ENCODE measurements around the gene USP16. TPM values are rescaled to one million over a fixed set of nuclear protein-coding genes. Genes with fewer than 3 reads are reported as not detected.
"Not testable (repeated sequence)": the region's sequence is repeated elsewhere in the genome, so short reads cannot be mapped to it uniquely, and the experiment has no call there.

USP16 gene
- polyA plus RNA-seq (2012; ENCODE audit: low read depth, missing spikeins) = 24.4 TPM

- TF ChIP-seq POLR2A (IDR thresholded peaks at IDR 0.05; ENCODE audit: low read depth, low read length) (peak; percentile 92), SPI1 (IDR thresholded peaks at IDR 0.05; ENCODE audit: low read depth, low read length) (peak; percentile 52), POLR2AphosphoS5 (IDR thresholded peaks at IDR 0.05; ENCODE audit: low read depth, low read length) (peak; percentile 96), POU2F2 (IDR thresholded peaks at IDR 0.05; ENCODE audit: low read depth, low read length) (peak; percentile 45; the same call in 1 of the 2 replicates), TAF1 (IDR thresholded peaks at IDR 0.05; ENCODE audit: low read depth, low read length) (peak; percentile 68; the same call in 1 of the 2 replicates), PAX5 (IDR thresholded peaks at IDR 0.05; ENCODE audit: insufficient read depth, low read length, severe bottlenecking) (no peak)
Observed at GRCh38 chr21:29024474-29025327, at the start of gene USP16. Gene USP16, plus strand, starts transcription at chr21:29024668. Its CDS starts 3,246 bp downstream, at chr21:29027914.

DNA sequence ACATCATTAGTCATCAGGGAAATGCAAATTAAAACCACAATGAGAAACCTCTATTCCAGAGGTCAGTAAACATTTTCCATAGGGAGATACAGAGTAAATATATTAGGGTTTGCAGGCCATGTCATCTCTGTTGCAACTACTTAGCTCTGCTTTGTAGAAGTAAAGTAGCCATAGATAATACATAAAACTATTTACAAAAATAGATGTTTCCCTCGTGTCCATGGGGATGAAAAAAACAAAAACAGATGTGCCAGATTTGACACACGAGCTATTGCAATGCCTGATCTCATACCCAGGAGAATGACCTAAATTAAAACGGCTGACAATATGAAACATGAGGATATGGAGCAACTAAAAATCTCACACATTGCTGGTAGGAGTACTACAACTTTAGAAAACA, 49.1 kb upstream of the USP16 start:
- no peak for FAIRE-seq

More at GRCh38 chr21:29024474-29025327, at the start of gene USP16:
- DNase-seq (ENCODE audit: insufficient read length, low spot score) = peak; percentile 85
- peak; percentile 97 for FAIRE-seq

GRCh38 chr21:28979092-28979491, 45.4 kb upstream of the USP16 start:
- DNase-seq (ENCODE audit: insufficient read length, low spot score) (no peak), FAIRE-seq (peak; percentile 76)
- no peak for TF ChIP-seq SPI1 (IDR thresholded peaks at IDR 0.05; ENCODE audit: low read depth, low read length)

More for the DNA sequence above, 49.1 kb upstream of the USP16 start:
- no peak for TF ChIP-seq POLR2AphosphoS5 (IDR thresholded peaks at IDR 0.05; ENCODE audit: low read depth, low read length)
- TF ChIP-seq SPI1 (IDR thresholded peaks at IDR 0.05; ENCODE audit: low read depth, low read length) = no peak
- TF ChIP-seq TAF1 (IDR thresholded peaks at IDR 0.05; ENCODE audit: low read depth, low read length) = no peak
- TF ChIP-seq POLR2A (IDR thresholded peaks at IDR 0.05; ENCODE audit: low read depth, low read length) = no peak
- TF ChIP-seq POU2F2 (IDR thresholded peaks at IDR 0.05; ENCODE audit: low read depth, low read length) = no peak
- TF ChIP-seq PAX5 (IDR thresholded peaks at IDR 0.05; ENCODE audit: insufficient read depth, low read length, severe bottlenecking) = no peak
- DNase-seq (ENCODE audit: insufficient read length, low spot score) = no peak

GRCh38 chr21:28982637-28983036, 41.8 kb upstream of the USP16 start:
- DNase-seq (ENCODE audit: insufficient read length, low spot score) (no peak), FAIRE-seq (peak; percentile 28)
- TF ChIP-seq TAF1 (IDR thresholded peaks at IDR 0.05; ENCODE audit: low read depth, low read length) = no peak
- TF ChIP-seq POLR2AphosphoS5 (IDR thresholded peaks at IDR 0.05; ENCODE audit: low read depth, low read length) = no peak
- TF ChIP-seq POU2F2 (IDR thresholded peaks at IDR 0.05; ENCODE audit: low read depth, low read length) = no peak
- TF ChIP-seq SPI1 (IDR thresholded peaks at IDR 0.05; ENCODE audit: low read depth, low read length) = no peak
- no peak for TF ChIP-seq POLR2A (IDR thresholded peaks at IDR 0.05; ENCODE audit: low read depth, low read length)
- no peak for TF ChIP-seq PAX5 (IDR thresholded peaks at IDR 0.05; ENCODE audit: insufficient read depth, low read length, severe bottlenecking)

DNA sequence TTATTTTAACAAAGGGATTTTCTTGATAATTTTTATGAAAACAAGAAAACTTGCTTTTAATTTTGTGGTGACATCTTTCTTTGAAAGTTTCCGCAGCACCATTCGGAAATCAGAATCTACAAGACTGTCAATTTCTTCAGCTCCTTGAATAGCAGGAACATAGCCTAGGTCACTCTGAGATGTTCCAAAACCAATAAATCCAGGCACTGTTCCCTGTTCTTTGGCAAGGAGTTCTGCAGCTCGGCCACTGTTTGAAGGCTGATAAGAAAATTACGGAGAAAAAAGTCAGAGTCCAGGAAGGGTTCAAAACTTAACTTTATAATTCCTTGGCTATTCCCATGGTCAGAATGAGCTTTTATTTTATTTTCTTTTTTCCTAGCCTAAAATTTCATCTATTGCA, 37.8 kb upstream of the USP16 start:
- no peak for DNase-seq (ENCODE audit: insufficient read length, low spot score)
- no peak for FAIRE-seq
- TF ChIP-seq SPI1 (IDR thresholded peaks at IDR 0.05; ENCODE audit: low read depth, low read length) (no peak), POU2F2 (IDR thresholded peaks at IDR 0.05; ENCODE audit: low read depth, low read length) (no peak), TAF1 (IDR thresholded peaks at IDR 0.05; ENCODE audit: low read depth, low read length) (no peak), POLR2AphosphoS5 (IDR thresholded peaks at IDR 0.05; ENCODE audit: low read depth, low read length) (no peak), POLR2A (IDR thresholded peaks at IDR 0.05; ENCODE audit: low read depth, low read length) (no peak), PAX5 (IDR thresholded peaks at IDR 0.05; ENCODE audit: insufficient read depth, low read length, severe bottlenecking) (no peak)

GRCh38 chr21:28988146-28988545, 36.3 kb upstream of the USP16 start:
- not testable (repeated sequence) for FAIRE-seq; DNase-seq (ENCODE audit: insufficient read length, low spot score)

- FAIRE-seq = peak; percentile 13
- TF ChIP-seq SPI1 (IDR thresholded peaks at IDR 0.05; ENCODE audit: low read depth, low read length) (no peak), POLR2A (IDR thresholded peaks at IDR 0.05; ENCODE audit: low read depth, low read length) (no peak), TAF1 (IDR thresholded peaks at IDR 0.05; ENCODE audit: low read depth, low read length) (no peak), PAX5 (IDR thresholded peaks at IDR 0.05; ENCODE audit: insufficient read depth, low read length, severe bottlenecking) (no peak), POU2F2 (IDR thresholded peaks at IDR 0.05; ENCODE audit: low read depth, low read length) (no peak), POLR2AphosphoS5 (IDR thresholded peaks at IDR 0.05; ENCODE audit: low read depth, low read length) (no peak)
- no peak for DNase-seq (ENCODE audit: insufficient read length, low spot score)
Observed at GRCh38 chr21:28991861-28992525, 32.5 kb upstream of the USP16 start.

DNA sequence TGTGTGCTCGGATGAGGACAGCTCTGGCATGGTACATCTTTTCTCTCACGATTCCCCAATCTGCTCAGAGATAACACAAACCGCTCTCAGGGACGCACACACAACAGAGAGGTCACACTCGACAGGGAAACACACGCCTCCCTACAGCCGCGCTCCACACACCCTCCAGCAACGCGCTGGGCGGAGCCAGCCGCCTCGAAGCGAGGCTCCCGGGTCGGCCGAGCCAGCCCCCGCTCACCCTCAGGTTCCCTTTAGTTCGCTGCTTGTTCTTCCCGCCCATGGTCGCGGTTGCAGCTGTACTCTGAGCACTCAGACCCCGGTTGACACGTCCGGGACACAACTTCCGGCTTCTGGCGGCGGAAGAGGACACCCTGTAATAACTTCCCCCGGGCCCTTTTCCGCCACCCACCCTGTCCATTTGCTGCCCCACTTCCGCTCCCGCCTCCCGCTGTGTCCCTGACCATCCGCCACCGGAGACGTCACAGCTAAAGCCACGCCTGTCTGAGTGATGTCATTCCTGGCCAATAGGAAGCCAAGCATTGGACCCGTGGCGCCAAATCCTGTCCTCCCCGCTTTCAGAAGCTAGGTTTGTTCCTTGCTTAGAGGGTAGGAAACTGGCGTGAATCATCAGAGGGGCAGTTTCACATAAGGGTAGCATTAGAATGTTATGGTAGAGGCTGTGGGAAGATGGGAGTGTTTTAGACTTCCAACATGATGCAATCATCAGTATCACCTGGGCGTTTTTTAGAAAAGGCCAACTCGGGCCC, 31.8 kb upstream of the USP16 start, which contains the start of gene LTN1:
LTN1 (minus strand) TSS at position 352 of the 767 bp plus-strand sequence; CDS start at position 280, 72 bp downstream.
- FAIRE-seq = peak; percentile 97

DNA sequence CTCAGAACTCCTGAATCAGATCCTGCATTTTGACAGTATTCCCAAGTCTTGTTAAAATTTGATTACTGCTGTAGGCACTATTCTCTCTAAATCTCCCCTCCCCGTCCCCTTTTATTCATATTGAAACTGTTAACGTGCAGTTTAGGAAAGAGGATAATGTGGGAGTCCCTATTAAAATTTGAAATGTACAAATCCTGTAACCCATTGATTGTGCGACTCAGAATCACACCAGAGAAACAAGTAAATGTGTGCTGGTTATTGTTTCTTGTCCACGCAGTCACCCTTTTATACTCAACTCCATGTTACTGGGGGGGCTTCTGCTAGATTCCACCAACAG, 31.2 kb upstream of the USP16 start:
- FAIRE-seq (no peak), DNase-seq (ENCODE audit: insufficient read length, low spot score) (no peak)
- TF ChIP-seq SPI1 (IDR thresholded peaks at IDR 0.05; ENCODE audit: low read depth, low read length) (no peak), PAX5 (IDR thresholded peaks at IDR 0.05; ENCODE audit: insufficient read depth, low read length, severe bottlenecking) (no peak)

More for the DNA sequence above, 31.8 kb upstream of the USP16 start, which contains the start of gene LTN1:
- peak; percentile 84 for DNase-seq (ENCODE audit: insufficient read length, low spot score)
- TF ChIP-seq POLR2AphosphoS5 (IDR thresholded peaks at IDR 0.05; ENCODE audit: low read depth, low read length) (peak; percentile 87), SPI1 (IDR thresholded peaks at IDR 0.05; ENCODE audit: low read depth, low read length) (peak; percentile 63), POU2F2 (IDR thresholded peaks at IDR 0.05; ENCODE audit: low read depth, low read length) (peak; percentile 13; the same call in 1 of the 2 replicates), PAX5 (IDR thresholded peaks at IDR 0.05; ENCODE audit: insufficient read depth, low read length, severe bottlenecking) (no peak), POLR2A (IDR thresholded peaks at IDR 0.05; ENCODE audit: low read depth, low read length) (peak; percentile 80), TAF1 (IDR thresholded peaks at IDR 0.05; ENCODE audit: low read depth, low read length) (peak; percentile 71)

All from GM12891 (cell line).